Measurements from ENCODE around the gene CT45A5.
"Not testable (repeated sequence)": the region's sequence is repeated elsewhere in the genome, so short reads cannot be mapped to it uniquely, and the experiment has no call there.

Gene CT45A5, protein sequence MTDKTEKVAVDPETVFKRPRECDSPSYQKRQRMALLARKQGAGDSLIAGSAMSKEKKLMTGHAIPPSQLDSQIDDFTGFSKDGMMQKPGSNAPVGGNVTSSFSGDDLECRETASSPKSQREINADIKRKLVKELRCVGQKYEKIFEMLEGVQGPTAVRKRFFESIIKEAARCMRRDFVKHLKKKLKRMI

DNA sequence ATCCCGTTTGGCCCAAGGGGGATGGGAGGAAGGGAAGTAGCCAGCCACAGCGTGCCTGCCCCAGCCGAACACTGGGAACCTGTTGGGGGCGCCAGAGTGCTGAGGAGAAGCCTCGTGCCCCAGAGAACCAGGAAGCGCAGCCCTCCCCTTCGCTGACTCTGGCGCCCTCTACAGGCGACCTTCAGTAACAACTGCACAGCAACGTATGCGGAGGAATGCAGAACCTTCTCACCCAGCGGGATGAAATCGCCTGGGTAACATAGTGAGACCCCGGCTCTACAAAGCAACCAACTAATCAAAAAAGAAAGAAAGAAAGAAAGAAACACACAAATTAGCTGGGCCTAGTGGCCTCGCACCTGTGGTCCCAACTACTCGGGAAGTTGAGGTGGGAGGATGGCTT, at the start of gene CT45A5:
Gene CT45A5 (minus strand): TSS at position 101 of the 400 bp plus-strand sequence. CDS start 3,774 bp downstream, outside the sequence.
- FAIRE-seq; DNase-seq (ENCODE audit: extremely low spot score, insufficient read length, low read depth): not testable (repeated sequence)

DNA sequence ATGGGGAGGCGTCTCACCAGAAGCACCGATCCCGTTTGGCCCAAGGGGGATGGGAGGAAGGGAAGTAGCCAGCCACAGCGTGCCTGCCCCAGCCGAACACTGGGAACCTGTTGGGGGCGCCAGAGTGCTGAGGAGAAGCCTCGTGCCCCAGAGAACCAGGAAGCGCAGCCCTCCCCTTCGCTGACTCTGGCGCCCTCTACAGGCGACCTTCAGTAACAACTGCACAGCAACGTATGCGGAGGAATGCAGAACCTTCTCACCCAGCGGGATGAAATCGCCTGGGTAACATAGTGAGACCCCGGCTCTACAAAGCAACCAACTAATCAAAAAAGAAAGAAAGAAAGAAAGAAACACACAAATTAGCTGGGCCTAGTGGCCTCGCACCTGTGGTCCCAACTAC, 34.6 kb upstream of the CT45A5 start, which contains the start of gene CT45A2:
Gene CT45A2 (minus strand): TSS at position 101 of the 400 bp plus-strand sequence. CDS start 3,747 bp downstream, outside the sequence.
- FAIRE-seq; DNase-seq (ENCODE audit: extremely low spot score, insufficient read length, low read depth): not testable (repeated sequence)

DNA sequence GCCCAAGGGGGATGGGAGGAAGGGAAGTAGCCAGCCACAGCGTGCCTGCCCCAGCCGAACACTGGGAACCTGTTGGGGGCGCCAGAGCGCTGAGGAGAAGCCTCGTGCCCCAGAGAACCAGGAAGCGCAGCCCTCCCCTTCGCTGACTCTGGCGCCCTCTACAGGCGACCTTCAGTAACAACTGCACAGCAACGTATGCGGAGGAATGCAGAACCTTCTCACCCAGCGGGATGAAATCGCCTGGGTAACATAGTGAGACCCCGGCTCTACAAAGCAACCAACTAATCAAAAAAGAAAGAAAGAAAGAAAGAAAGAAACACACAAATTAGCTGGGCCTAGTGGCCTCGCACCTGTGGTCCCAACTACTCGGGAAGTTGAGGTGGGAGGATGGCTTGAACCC, 17.4 kb upstream of the CT45A5 start, which contains the start of gene CT45A6:
Gene CT45A6 (minus strand): TSS at position 101 of the 400 bp plus-strand sequence. CDS start 3,794 bp downstream, outside the sequence.
- not testable (repeated sequence) for DNase-seq (ENCODE audit: extremely low spot score, insufficient read length, low read depth); FAIRE-seq

DNA sequence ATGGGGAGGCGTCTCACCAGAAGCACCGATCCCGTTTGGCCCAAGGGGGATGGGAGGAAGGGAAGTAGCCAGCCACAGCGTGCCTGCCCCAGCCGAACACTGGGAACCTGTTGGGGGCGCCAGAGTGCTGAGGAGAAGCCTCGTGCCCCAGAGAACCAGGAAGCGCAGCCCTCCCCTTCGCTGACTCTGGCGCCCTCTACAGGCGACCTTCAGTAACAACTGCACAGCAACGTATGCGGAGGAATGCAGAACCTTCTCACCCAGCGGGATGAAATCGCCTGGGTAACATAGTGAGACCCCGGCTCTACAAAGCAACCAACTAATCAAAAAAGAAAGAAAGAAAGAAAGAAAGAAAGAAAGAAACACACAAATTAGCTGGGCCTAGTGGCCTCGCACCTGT, 17.2 kb downstream of the CT45A5 start, which contains the start of gene CT45A3:
Gene CT45A3 (minus strand): TSS at position 101 of the 400 bp plus-strand sequence. CDS start 3,747 bp downstream, outside the sequence.
- FAIRE-seq = not testable (repeated sequence)

DNA sequence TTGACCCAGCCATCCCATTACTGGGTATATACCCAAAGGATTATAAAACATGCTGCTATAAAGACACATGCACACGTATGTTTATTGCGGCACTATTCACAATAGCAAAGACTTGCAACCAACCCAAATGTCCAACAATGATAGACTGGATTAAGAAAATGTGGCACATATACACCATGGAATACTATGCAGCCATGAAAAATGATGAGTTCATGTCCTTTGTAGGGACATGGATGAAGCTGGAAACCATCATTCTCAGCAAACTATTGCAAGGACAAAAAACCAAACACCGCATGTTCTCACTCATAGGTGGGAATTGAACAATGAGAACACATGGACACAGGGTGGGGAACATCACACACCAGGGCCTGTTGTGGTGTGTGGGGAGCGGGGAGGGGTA, 40.6 kb downstream of the CT45A5 start:
- FAIRE-seq = not testable (repeated sequence)

More for the DNA sequence above, 17.2 kb downstream of the CT45A5 start, which contains the start of gene CT45A3:
- DNase-seq (ENCODE audit: extremely low spot score, insufficient read length, low read depth) = not testable (repeated sequence)

DNA sequence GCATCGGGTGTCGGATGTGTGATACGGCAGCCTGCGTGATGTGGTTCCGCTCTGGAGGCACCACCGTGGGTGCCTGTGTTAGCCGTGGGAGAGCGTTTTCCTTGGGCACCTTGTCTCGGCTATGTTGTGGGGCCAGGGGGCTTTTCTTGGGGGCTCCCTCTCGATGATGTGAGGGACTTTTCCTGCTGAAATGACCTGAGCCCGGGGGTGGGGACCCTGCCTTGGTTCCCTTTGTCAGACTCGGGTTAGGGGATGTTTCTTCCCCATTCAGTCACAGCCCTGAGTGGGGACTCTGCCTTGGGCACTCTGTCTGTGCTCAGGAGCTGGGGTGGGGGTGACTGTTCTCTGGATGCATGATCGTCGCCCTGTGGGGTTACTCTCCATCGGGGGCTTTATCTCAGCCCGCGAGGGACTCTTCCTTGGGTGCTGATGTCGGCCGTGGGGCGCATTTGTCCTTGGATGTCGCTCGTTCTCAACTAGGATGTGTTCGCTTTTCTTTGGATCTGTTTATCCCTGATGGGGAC, 44.0 kb downstream of the CT45A5 start:
- DNase-seq (ENCODE audit: extremely low spot score, insufficient read length, low read depth) (no peak), FAIRE-seq (no peak)

More for the DNA sequence above, 40.6 kb downstream of the CT45A5 start:
- not testable (repeated sequence) for DNase-seq (ENCODE audit: extremely low spot score, insufficient read length, low read depth)

DNA sequence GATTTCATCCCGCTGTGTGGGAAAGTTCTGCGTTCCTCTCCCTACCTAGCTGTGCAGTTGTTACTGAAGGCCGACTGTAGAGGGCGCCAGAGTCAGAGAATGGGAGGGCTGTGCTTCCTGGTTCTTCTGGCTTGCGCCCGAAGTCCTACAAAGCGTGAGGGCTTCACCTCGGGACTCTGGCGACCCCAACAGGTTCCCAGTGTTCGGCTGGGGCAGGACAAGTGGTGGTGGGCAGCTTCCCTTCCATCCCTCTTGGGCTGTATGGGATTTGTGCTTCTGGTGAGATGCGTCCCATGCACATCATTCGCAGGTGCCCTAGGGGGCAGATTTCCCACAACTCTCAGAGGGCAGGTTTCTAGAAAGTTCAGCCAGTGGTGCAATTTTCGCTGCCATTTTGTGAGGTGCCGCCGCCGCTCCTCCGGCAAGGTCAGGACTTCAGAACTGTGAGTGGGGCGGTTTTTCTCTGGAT, 44.6 kb downstream of the CT45A5 start:
- FAIRE-seq (peak; percentile 87), DNase-seq (ENCODE audit: extremely low spot score, insufficient read length, low read depth) (peak; percentile 5)

DNA sequence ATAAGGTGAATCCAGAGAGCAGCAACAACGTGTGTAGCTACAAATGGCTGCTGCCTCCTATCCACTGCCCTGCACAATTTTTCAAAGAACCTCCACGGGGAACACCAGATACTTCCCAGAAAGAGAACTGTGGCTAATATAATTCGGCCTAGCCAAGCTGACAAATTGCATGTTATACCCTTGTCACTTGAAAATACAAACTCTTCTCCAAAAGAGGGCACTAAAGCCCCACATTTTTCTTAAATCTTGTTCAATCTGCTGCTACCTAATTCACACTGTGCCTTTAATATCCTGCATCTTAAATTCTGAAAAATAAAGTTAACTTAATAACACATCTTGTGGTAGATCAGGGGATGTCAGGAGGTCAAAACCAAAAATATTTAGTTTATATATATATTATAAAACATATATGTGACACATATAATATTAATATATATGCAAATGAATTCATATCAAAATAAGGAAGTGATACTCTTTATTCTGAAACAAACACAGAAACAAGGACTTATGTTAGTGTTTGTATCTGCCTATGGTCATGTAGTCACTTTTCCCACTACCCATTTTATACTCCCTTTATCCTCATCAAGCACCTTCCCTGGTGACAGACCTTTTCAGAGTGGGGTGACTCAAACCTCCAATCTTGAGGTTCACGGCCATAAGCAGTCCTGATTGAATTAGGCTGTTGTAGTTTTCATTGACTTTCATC, 47.8 kb downstream of the CT45A5 start:
- no peak for DNase-seq (ENCODE audit: extremely low spot score, insufficient read length, low read depth)
- no peak for FAIRE-seq

DNA sequence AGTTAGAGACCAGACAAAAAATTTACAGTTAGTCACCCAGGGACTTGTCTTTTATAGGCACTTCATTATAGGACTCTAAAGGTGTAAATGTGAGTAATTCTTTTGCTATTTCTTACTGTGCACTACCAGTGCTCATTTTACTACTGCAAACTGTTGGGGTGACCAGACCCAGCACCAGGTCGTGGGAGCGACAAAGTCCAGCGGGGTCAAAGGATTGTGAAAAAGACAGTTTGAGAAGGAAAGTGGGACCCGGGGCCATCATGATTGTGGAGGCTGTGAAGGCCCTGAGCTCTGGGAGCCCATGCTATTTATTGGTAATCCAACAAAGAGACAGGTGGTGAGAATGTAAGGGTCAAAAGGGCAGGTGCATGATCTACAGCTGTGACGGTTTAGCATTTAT, 50.6 kb downstream of the CT45A5 start:
- not testable (repeated sequence) for DNase-seq (ENCODE audit: extremely low spot score, insufficient read length, low read depth); FAIRE-seq
